ENCODE data around the gene CAMSAP3. TPM values are rescaled to one million over a fixed set of nuclear protein-coding genes. Genes with fewer than 3 reads are reported as not detected.
"Not testable (repeated sequence)": the region's sequence is repeated elsewhere in the genome, so short reads cannot be mapped to it uniquely, and the experiment has no call there.

Gene CAMSAP3
- total and polyA plus RNA-seq, 10 donors = 0.28 to 1.5 (median 0.79) TPM

DNA sequence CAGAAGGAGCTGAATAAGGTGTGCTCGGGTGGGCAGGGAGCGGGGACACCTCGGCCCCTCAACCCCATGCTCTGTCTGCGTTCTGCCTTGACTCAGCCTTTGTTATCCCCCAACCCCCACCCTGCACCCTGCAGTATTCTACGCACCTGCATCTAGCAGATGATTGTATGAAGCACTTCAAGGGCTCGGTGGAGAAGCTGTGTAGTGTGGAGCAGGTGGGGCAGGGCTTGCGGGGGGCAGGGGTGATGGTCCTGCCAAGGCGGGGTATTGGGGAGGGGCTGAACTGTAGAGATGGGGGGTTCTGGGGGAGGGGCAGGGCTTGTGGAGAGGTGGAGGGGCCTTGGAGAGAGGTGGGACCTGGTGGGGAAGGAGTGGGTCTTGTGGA lies 47.4 kb downstream of the CAMSAP3 start:
- Histone ChIP-seq H3K4me3 (no peak overlapping the region), H3K27ac (peak overlapping the region in 1 of 8 donors; percentile 37), H3K27me3 (replicated peaks in 1 of 7) (no peaks in the 10 kb centered on the region), H3K9me3 (no peaks in the 10 kb centered on the region), H3K4me1 (peaks cover 0 to 62% (median 18%) of the 10 kb centered on the region in 6 donors), H3K36me3 (peaks cover 0 to 91% (median 38%) of the 10 kb centered on the region in 6 donors)
- 89 to 96% (median 96%) methylated on average over 8 of the region's 8 CpGs for WGBS, 5 donors
- DNase-seq = no peak
- intact Hi-C loops (cut with DNase I; ENCODE audit: low total_unique reads) = no loop called here
- TF ChIP-seq POLR2A (IDR thresholded peaks at IDR 0.05) (no peak), POLR2AphosphoS5 (IDR thresholded peaks at IDR 0.05) (no peak)
- TF ChIP-seq, protein P1, sequence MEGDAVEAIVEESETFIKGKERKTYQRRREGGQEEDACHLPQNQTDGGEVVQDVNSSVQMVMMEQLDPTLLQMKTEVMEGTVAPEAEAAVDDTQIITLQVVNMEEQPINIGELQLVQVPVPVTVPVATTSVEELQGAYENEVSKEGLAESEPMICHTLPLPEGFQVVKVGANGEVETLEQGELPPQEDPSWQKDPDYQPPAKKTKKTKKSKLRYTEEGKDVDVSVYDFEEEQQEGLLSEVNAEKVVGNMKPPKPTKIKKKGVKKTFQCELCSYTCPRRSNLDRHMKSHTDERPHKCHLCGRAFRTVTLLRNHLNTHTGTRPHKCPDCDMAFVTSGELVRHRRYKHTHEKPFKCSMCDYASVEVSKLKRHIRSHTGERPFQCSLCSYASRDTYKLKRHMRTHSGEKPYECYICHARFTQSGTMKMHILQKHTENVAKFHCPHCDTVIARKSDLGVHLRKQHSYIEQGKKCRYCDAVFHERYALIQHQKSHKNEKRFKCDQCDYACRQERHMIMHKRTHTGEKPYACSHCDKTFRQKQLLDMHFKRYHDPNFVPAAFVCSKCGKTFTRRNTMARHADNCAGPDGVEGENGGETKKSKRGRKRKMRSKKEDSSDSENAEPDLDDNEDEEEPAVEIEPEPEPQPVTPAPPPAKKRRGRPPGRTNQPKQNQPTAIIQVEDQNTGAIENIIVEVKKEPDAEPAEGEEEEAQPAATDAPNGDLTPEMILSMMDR (IDR thresholded peaks at IDR 0.05 in 8 of 11, conservative IDR thresholded peaks at IDR 0.05 in 3 of 11) = no peak

DNA sequence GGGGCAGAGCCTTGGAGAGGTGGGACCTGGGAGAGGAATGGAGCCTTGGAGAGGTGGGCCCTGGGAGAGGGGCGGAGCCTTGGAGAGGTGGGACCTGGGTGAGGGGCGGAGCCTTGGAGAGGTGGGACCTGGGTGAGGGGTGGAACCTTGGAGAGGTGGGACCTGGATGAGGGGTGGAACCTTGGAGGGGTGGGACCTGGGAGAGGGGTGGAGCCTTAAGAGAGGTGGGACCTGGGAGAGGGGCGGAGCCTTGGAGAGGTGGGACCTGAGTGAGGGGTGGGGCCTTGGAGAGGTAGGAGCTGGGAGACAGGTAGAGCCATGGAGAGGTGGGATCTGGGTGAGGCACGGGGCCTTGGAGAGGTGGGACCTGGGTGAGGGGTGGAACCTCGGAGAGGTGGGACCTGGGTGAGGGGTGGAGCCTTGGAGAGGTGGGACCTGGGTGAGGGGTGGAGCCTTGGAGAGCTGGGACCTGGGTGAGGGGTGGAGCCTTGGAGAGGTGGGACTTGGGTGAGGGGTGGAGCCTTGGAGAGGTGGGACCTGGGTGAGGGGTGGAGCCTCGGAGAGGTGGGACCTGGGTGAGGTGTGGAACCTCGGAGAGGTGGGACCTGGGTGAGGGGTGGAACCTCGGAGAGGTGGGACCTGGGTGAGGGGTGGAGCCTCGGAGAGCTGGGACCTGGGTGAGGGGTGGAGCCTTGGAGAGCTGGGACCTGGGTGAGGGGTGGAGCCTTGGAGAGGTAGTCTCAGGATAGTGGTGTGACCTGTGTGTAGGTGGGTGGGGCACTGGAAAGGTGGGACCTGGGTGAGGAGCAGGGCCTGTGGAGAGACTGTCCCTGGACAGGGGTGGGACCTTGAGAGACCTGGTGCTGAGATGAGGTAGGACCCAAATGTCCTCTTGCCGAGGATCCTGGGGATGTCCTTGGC lies 48.2 kb downstream of the CAMSAP3 start:
- H3K27me3 ChIP-seq (replicated peaks in 1 of 7); DNase-seq; intact Hi-C loops (cut with DNase I; ENCODE audit: low total_unique reads); H3K4me3 ChIP-seq; H3K9me3 ChIP-seq: not testable (repeated sequence)
- Histone ChIP-seq H3K27ac (peak overlapping the region in 3 of 8 donors; percentile 74 to 84 (median 79)), H3K36me3 (peaks cover 0 to 86% (median 38%) of the 10 kb centered on the region in 6 donors), H3K4me1 (peaks cover 0 to 53% (median 9%) of the 10 kb centered on the region in 6 donors)
- WGBS, 5 donors = 49 to 97% (median 76%) methylated on average over 9 to 10 of the region's 10 CpGs

DNA sequence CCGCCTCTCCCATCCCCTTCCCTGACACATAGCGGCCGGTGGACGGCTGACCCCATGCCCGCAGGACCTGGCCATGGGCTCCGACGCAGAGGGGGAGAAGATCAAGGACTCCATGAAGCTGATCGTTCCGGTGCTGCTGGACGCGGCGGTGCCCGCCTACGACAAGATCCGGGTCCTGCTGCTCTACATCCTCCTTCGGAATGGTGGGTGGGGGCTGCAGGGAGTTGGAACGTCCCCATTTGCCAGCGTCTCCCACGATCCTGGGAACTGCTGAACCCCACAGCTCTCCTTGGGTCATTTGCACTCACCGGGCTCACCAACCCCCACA lies 48.9 kb downstream of the CAMSAP3 start:
- H3K9me3 ChIP-seq = no peaks in the 10 kb centered on the region
- WGBS, 5 donors = 92 to 97% (median 94%) methylated on average over 20 of the region's 20 CpGs
- no peak overlapping the region for H3K4me3 ChIP-seq
- peak overlapping the region in 4 of 8 donors; percentile 74 to 84 (median 79) for H3K27ac ChIP-seq
- TF ChIP-seq, protein P1 (IDR thresholded peaks at IDR 0.05 in 8 of 11, conservative IDR thresholded peaks at IDR 0.05 in 3 of 11) = no peak
- TF ChIP-seq POLR2A (IDR thresholded peaks at IDR 0.05) (no peak), POLR2AphosphoS5 (IDR thresholded peaks at IDR 0.05) (peak in 2 of 3 donors; percentile 13 to 16)
- no peaks in the 10 kb centered on the region for H3K27me3 ChIP-seq (replicated peaks in 1 of 7)
- DNase-seq = no peak
- peaks cover 0 to 80% (median 38%) of the 10 kb centered on the region in 6 donors for H3K36me3 ChIP-seq
- intact Hi-C loops (cut with DNase I; ENCODE audit: low total_unique reads) = no loop called here
- peaks cover 0 to 47% (median 5%) of the 10 kb centered on the region in 6 donors for H3K4me1 ChIP-seq

DNA sequence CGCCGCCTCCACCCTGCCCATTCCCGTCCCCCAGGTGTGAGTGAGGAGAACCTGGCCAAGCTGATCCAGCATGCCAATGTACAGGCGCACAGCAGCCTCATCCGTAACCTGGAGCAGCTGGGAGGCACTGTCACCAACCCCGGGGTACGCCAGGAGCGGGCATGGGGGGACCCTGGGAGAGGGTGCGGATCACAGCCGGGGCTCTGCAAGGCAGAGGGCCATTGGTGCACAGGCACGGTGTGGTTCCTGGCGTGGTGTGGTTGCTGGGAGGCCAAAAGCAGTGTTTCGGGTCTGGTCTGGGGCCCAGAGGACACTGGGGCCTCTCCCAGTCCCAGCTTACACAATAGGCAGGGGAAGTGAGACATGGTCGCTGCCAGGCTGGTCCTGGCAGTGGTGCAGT lies 49.5 kb downstream of the CAMSAP3 start:
- 62 to 88% (median 85%) methylated on average over 13 to 14 of the region's 14 CpGs for WGBS, 5 donors
- intact Hi-C loops (cut with DNase I; ENCODE audit: low total_unique reads) = no loop called here
- Histone ChIP-seq H3K4me3 (peak overlapping the region in 2 of 8 donors; percentile 7 to 8), H3K9me3 (no peaks in the 10 kb centered on the region), H3K4me1 (peaks cover 0 to 40% (median 4%) of the 10 kb centered on the region in 6 donors), H3K27ac (peak overlapping the region in 5 of 8 donors; percentile 25 to 84 (median 79)), H3K36me3 (peaks cover 0 to 73% (median 38%) of the 10 kb centered on the region in 6 donors), H3K27me3 (replicated peaks in 1 of 7) (peaks cover 0 to under 1% (median 0%) of the 10 kb centered on the region in 7 donors)
- TF ChIP-seq POLR2A (IDR thresholded peaks at IDR 0.05) = no peak
- peak in 2 of 3 donors; percentile 38 to 78 for TF ChIP-seq POLR2AphosphoS5 (IDR thresholded peaks at IDR 0.05)
- TF ChIP-seq, protein P1 (IDR thresholded peaks at IDR 0.05 in 8 of 11, conservative IDR thresholded peaks at IDR 0.05 in 3 of 11) = no peak
- no peak for DNase-seq

Data from spleen (tissue), 11 donors.